Posterior vena cava (tissue), 2 donors: ENCODE measurements around the gene PAFAH2. TPM values are rescaled to one million over a fixed set of nuclear protein-coding genes. Genes with fewer than 3 reads are reported as not detected.
"Not testable (repeated sequence)": the region's sequence is repeated elsewhere in the genome, so short reads cannot be mapped to it uniquely, and the experiment has no call there.

ENCODE experiments used
- DNase-seq: peaks from one replicate; pipeline ENCODE4 v3.0.0-alpha.2; 2020; ENCODE audit warnings: low spot score
- intact Hi-C, 2 donors: fragments of 100-400 bp; cut with DNase I; formaldehyde crosslinking; loops; one replicate each; pipeline versions ENCODE4 v1.14.1 to v1.14.2; 2022 to 2023
- total RNA-seq, 2 donors: library from RNA; stranded (reverse); fragmentation: NEBNext Ultra II Directional; extraction: Animal tissue kit (Norgen Biotek cat#: 25700); gene quantifications; one replicate each; pipeline ENCODE4 v1.2.1, GENCODE V29; 2021
- donor health status: DM: yes; HTN: yes; CAD: no.
- donor health status: DM: yes; HTN: yes; CAD: no.

Gene PAFAH2
- total RNA-seq, 2 donors from 2014 or later: 7.2 to 7.7 TPM

DNA sequence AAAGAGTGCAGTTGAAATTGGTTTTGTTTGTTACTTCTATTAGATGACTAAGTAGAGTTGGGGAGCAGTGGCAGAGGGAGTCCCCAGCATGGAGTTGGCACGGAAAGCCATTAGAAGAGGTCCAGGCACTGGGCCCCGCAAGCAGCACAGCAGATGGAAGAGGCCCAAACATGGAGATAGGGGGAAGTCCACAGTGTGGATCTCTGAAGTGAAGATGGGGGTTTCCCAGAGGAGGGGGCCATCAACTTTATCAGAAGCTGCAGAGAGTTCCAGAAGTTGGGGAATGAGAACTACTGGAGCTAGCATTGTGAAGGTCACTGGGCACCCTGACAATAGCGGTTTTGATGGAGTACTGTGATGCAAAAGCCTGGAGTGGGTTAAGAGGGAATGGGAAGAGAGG lies 30.6 kb downstream of the PAFAH2 start:
- DNase-seq: no peak
- intact Hi-C loops: no loop called here

DNA sequence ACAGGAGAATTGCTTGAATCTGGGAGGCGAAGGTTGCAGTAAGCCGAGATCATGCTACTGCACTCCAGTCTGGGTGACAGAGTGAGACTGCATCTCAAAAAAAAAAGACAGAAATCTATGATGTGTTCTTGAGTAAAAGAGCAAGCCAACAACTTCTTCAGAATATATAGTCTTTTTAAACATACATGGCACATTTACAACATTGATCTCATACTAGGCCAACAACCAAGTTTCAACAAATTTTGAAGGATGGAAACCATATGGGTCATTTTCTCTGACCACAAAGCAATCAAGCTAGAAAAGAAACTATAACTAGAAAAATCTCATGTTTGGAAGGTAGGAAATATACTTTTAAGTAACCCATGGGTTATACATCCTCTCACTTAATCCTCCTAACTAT lies 38.3 kb downstream of the PAFAH2 start:
- intact Hi-C loops: no loop called here
- DNase-seq: no peak

DNA sequence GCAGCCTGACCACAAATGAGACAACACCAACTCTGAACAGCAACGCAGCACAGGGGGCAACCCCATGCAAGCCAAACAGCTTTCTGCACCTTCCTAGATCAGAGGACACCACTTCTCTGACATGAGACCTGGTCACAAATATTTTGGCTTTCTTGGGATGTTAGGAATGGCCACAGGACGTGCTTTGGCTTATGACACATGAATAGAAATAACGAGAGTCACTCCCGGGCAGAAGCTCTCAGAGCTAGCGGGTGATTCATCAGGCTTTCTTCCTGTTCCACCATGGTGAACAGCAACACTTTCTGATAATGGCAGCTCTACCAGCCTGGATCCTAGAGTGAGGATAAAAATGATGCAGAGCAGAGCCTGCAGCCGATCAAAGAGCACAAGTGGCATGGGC lies 39.4 kb downstream of the PAFAH2 start:
- intact Hi-C loops: no loop called here
- no peak for DNase-seq

DNA sequence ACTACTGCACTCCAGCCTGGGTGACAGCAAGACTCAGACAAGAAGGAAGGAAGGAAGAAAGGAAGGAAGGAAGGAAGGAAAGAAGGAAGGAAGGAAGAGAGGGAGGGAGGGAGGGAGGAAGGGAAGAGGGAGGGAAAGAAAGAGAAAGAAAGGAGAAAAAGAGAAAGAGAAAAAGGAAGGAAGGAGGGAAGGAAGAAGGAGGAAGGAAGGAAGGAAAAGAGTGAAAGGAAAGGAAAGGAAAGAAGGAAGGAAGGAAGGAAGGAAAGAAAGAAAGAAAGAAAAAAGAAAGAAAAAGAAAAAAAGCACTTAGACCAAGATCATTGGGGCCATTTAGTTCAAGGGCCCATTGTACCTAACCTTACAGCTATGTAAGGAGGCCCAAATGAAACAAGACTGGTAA lies 42.3 kb downstream of the PAFAH2 start:
- DNase-seq: no peak
- intact Hi-C loops: no loop called here

DNA sequence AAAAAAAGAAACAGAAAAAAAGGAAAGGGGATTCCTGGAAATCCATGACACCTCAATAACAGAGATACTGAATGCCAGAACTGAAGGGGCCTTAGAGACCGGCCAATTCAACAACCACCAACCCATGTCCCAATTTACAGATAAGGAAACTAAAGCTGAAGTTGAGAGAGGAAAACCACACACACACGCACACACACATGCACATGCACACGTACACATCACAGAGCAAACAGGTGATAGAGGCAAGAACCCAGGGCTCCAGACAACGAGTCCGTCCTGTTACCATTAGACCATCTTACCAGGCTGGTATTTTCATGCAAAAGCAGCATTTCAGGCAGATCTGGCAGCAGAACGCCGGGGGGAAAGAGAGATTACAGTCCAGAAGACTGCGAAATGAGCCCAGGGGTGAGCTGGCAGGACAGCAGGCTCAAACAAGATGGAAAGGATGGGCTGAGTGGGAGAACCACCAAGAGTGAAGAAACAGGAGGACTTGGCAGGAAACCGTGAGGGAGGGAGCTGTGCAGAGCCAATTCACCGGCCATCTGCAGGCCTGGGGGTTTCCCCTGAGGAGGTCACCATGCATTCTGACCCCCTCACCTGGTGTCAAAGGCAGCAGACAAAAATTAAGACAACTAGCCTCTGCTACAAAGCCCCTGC lies 43.5 kb downstream of the PAFAH2 start:
- intact Hi-C loops: no loop called here

DNA sequence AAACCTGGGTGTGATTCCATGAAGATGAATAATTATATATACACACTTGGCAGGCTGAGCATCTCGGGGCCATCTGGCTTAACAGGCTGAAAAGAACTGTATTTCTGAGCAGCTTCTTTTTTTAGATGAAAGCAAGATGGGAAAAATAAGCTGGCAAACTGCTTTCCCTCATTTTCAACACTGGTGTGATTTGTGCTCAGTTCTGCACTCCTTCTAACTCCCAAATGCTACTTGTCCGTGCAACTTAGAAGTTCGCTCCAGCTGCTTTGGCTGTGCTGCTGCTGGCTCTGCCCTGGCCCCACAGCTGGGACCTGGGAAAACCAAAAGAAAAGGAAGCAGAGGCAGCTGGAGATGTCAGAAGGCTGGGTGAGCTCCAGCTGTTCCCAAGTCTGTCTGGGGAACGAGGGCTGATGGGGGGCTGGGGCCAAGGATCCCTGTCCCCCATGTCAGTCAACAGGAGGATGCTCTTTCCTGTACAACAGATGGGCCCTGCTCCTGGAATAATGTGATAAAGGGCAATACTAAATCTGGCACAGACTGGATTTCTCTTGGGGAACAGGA lies 44.9 kb downstream of the PAFAH2 start:
- DNase-seq: no peak
- intact Hi-C loops: no loop called here

More for the DNA sequence above, 43.5 kb downstream of the PAFAH2 start:
- DNase-seq: no peak

DNA sequence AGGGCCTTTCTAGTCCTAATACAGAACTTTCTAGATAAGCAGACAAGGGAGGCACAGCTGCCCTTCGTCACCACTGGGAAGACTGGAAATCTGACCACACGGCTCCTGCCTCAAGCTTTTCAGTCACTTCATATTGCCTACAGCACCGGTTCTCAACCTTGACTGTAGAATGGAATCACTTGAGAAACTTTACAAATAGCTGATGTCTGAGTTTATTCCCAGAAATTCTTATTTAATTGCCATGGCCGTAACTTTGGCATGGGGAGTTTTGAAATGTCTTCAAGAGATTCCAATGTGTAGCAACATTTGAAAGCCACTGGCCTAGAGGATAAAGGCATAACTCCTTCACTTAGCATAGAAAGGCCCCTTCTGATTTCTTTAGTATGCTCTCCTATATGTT lies 49.2 kb downstream of the PAFAH2 start:
- no peak for DNase-seq
- intact Hi-C loops: no loop called here

DNA sequence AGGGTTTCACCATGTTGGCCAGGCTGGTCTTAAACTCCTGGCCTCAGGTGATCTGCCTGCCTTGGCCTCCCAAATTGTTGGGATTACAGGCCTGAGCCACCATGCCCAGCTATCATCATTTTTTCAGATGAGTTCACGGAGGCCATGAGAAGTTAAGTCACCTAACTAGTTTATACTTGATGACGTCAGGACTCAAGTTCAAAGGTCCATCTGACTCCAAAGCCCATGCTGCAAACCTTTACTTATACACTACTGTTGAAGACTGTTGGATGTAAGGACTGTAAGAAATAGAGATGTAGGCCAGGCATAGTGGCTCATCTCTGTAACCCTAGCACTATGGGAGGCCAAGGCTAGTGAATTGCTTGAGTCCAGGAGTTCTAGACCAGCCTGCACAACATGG lies 50.8 kb downstream of the PAFAH2 start:
- DNase-seq: no peak
- intact Hi-C loops: no loop called here

DNA sequence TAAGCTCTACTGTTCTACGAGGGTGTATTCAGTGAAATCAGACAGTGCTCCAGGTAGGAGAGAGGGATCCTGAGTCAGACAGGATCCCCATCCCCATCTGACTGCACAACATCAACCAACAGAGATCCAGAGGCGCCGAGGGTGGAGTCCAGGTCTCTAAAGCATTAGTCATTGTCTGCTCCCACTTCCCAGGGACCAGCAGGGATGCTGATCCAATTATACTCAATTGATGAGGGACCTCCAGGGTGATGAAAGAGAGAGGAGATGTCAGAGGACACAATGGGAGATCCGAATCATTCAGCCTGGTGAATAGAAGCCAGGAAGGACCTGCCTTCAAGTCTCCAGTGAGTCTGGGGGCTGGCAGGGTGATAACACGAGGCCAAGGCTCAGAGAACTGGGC lies 52.1 kb downstream of the PAFAH2 start:
- no peak for DNase-seq
- intact Hi-C loops: no loop called here

DNA sequence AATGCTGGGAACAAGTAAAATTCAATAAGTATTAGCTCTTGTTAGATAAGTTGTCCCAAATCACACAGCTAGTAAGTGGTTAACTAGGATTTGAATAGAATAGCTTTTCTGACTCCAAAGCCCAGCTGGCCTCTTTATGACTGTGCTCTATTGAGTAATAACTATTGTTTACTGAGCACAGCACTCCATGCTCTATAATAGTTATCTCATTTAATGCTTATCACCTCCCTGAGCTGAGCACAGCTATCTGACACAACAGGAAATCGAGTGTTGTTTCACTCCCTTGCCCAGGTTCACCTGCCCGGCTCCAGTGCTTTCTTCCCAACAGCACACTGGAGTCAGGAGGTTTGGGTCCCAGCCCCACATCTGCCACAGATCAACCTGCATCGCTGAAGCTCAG lies 52.9 kb downstream of the PAFAH2 start:
- DNase-seq: no peak
- intact Hi-C loops: no loop called here

DNA sequence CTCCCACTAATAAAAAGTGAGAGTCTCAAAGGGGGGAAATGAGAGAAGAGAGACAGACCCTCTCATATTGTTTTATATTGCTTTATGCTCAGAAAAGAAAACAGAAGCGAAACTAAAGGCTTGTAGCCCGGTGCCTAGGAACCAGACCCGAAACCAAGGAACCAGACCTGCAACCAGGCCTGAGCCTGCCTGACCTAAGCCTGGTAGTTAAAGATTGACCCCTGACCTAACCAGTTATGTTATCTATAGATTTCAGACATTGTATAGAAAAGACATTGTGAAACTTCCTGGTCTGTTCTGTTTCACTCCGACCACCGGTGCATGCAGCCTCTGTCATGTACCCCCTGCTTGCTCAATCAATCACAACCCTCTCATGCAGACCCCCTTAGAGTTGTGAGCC lies 54.4 kb downstream of the PAFAH2 start:
- intact Hi-C loops, DNase-seq: not testable (repeated sequence)

DNA sequence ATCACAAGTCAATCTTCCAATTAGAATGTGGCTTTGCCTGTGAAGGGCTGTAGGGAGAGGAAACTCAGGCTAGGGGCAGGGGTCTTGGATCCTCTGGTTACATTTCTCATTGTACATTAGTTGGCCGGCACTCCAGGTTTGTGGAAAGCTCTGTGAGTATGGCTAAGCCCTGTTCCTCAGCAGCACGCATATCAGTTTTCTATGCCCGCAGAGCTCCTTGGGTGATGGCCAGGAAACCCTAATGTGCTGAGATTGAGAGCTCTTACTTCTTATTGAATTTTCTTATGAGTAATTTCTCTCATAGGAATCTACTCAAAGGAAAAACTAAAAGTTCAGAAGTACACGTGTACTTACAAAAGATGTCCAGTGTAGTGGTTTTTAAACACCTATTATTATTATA lies 60.9 kb downstream of the PAFAH2 start:
- no peak for DNase-seq
- intact Hi-C loops: no loop called here

DNA sequence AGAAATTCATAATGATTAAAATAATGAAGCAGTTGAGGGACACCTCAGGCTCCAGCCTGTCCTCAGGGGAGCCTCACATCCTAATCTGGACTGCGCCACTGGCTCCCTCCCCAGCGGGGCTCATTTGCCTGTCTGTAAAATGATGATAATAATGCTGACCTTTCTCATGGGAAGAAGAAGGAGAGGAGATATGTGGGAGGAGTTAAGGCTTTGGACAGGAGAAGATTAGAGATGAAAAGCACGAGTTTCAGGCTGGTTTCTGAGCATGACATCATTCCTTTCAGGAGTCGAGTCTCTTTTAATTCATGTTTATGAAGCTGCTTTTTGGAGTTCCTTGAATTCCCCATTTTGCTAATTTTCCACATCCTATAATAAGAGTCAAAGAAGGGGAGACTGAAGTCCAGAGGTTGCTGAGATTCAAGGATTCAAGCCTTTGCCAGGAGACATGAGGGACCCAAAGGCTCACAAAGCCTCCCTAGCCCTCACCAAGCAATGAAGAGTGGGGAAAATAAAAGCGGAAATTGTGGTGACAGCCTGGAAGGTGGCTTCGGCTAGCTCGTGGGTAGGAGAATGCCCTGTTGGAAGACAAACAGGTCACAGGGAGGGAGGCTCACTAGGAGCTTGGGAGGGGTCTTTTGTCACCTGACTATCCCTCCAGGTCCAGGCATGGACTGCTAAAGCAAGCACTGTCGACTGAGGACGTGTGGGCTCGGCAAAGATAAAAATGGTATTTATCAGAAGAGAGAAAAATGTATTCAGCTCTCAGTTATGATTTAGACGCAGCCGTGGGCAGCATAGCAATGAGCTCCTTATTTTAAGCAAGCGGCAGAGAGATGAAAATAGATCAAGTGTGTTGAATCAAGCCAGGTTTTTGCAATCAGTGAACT lies 64.1 kb downstream of the PAFAH2 start:
- intact Hi-C loops: no loop called here
- no peak for DNase-seq

DNA sequence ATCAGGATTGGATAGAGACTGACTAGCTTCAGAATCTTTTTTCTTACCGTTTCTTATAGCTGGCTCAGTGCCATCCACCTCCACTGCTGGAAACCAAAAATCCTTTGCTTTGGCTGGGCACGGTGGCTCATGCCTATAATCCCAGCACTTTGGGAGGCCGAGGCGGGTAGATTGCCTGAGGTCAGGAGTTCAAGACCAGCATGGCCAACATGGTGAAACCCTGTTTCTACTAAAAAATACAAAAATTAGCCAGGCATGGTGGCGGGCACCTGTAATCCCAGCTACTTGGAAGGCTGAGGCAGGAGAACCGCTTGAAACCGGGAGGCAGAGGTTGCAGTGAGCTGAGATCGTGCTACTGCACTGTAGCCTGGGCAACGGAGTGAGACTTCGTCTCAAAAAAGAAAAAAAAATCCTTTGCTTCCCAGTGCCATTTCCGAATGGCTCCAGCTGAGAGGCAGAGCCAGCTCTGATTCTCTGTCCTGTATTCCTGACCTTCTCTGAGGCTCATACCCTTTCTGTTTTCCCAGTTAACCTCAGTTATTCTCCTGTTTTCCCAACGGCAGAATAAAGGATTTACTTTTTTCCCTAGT lies 65.0 kb downstream of the PAFAH2 start:
- intact Hi-C loops, DNase-seq: not testable (repeated sequence)

DNA sequence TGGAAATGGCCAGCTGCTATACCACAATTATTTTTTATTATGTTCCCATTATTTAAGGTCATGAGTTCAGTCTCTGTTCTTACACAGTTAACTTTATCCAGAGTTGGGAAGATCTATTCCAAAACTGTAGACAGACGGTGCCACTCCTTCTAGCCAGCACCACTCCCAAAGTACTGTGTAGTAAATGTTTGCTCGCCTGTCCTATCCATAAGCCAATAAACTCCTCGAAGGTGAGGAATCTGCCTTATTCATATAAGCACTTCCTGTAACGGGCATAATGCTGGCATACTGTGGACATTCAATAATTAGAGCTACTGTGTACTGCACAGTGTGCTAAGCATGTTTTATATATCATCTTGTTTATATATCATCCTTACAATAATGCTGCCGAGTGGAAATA lies 65.5 kb downstream of the PAFAH2 start:
- intact Hi-C loops: no loop called here
- DNase-seq: no peak

DNA sequence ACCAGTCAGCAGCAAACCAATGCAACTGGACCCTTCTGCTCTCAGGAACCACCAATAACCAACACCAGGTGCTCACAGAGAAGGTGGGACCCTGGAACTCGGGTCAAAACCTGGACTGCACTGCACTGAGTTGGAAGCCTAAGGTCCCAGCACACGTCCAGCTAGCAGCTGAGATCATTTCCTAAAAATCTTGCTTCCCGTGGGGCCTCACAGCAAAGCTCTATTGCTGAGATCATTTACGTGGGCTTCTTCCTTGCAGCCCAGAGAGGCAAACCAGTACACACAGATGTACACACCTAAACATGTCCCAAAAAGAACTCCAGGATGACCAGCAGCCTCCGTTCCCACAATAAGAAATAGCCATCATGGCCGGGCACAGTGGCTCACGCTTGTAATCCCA lies 68.8 kb downstream of the PAFAH2 start:
- no peak for DNase-seq
- intact Hi-C loops: no loop called here

DNA sequence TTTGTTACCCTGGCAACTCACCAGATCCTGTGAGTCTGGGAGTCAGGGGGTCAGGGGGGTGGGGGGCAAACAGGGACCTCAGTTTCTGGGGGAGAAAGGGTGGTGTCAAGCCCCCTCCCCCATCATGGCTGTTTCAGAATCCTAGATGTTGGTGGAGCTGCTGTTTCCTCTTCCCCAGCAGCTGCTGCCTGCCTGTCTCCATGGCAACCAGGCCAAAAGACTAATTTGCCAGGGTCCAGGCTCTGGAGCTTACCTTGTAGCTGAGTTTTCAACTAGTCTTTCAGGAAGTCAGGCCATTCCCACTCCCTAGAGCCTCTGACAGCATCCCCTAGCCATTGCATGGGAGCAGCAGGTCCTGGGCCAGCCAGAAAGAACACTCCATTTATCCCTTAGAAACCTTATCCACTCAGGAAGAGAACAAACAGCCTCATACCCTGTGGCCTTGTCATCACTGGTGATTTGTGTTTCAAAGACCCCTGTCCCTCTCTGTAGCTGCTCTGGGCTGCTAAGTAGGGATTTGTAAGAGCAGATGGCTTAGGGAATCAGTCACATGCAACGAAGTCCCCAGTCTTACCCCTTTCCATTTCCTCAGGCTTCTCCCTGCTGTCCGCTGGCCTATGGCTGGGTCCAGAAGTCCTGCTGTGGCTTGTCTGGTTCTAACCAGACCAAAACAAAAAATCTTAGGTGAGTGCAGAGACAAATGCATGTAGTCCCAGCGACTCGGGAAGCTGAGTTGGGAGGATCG lies 70.2 kb downstream of the PAFAH2 start:
- intact Hi-C loops: no loop called here
- DNase-seq: no peak

DNA sequence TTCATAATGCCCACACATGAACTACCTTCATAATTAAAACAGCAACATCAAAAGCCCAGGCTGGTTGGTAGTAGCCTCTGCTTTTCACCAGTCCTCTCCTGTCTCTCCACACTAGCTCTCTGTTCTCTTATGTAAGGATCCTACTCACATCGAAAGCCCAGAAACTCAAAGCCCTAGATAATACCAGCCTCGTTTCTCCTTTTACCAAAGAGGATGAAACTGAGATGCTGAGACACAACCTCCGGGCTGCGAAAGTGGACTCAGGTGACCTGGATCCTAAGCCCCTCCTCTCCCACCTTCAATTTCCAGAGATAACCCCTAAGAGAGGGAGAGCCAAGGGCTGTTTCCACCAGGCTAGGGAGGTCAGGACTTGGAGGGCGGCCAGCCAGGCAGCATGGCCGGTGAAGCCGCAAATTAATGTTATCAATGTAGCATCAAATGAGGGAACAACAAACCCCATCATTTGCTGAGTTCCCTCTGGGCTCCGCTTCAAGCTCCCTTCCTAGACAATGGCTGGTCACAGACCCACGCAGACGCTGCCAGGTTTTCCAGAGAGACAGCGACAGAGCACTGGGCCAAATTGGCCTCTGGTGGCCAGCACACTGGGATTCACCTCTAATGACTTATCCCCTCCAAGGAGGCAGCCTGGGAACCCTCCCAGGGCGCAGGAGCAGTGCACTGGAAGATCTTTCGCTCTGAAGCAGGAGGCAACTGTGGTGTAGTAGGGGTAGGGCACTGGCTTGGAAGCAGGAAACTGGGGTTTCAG lies 70.9 kb downstream of the PAFAH2 start:
- no peak for DNase-seq
- intact Hi-C loops: no loop called here

DNA sequence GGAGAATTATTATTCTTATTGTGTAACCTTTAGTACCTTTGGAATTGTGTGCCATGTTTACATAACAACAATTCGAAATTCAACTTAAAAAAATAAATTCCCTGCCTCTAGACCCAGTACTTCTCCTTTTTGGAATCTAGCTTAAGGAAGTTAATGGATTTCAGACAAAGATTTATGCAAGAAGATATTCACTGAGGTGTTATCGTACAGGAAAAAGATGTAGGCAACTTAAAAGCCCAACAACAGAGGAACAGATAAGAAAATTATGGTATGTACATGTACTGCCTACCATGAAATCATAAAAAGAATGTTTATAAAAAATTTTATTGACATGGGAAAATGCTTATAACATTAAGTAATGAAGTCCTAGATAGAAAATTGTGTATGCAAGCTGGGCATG lies 73.4 kb downstream of the PAFAH2 start:
- no peak for DNase-seq
- intact Hi-C loops: loop anchor here in 1 of 2 donors (5.0 kb wide), 1 partner anchor 1658 kb away; no protein-coding TSS in a partner anchor
